Activated T-helper 1 cell treated with anti-CD3 and anti-CD28 coated beads, Interleukin-2, amount 50 U/mL, for 16 hours (primary cell): ENCODE results near the gene TRANK1.

Experiments
- DNase-seq, 2 donors: peaks; one replicate each; pipeline ENCODE4 v3.0.0-alpha.2; 2020; ENCODE audit warnings: low read depth in 1 of 2, low spot score in 1 of 2

The TRANK1 gene

GRCh38 chr3:36804295-36805055 lies 140.4 kb downstream of the TRANK1 start:
- no peak for DNase-seq

GRCh38 chr3:36803091-36803791 lies 141.6 kb downstream of the TRANK1 start:
- DNase-seq, result no peak

GRCh38 chr3:36800533-36801116 lies 144.2 kb downstream of the TRANK1 start:
- no peak for DNase-seq

GRCh38 chr3:36796881-36797280 lies 148.0 kb downstream of the TRANK1 start:
- DNase-seq, result no peak

- DNase-seq, result no peak
These were observed 148.7 kb downstream of the TRANK1 start for GRCh38 chr3:36796161-36796560.

GRCh38 chr3:36795622-36796021 lies 149.2 kb downstream of the TRANK1 start:
- DNase-seq, result no peak

GRCh38 chr3:36792342-36792741 lies 152.5 kb downstream of the TRANK1 start:
- DNase-seq, result no peak

- DNase-seq, result no peak
These were observed 154.1 kb downstream of the TRANK1 start for GRCh38 chr3:36790765-36791164.

- no peak for DNase-seq
These were observed 157.6 kb downstream of the TRANK1 start for GRCh38 chr3:36786921-36787890.

- DNase-seq, result no peak
These were observed 160.7 kb downstream of the TRANK1 start for GRCh38 chr3:36784138-36784635.

GRCh38 chr3:36777424-36778218 lies 167.2 kb downstream of the TRANK1 start:
- DNase-seq, result no peak
